ENCODE data around the gene REEP6. TPM values are rescaled to one million over a fixed set of nuclear protein-coding genes. Genes with fewer than 3 reads are reported as not detected.

REEP6 gene
- polyA plus RNA-seq, 3 donors: 0.51 to 1.8 (median 0.81) TPM

DNA sequence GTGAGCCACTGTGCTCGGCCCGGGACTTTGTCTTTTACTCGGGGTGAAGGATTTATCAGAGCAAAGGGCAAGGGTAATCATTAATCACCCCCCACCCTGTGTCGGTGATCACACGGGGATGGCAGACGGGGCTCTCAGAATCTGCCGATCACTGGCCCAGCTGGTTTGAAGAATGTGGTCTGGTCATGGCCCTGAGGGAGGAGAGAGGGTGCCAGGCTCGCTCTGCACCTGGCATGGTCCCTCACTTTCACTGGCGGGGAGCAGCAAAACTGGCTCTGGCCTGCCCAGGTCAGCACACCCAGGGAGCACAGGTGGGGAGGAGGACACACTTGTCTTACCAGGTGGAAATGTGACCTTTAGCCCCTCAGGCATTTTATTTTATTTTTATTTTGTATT lies 10.2 kb downstream of the REEP6 start:
- H3K27me3 ChIP-seq (ENCODE audit: control insufficient read depth in 2 of 2, insufficient read depth in 2 of 2, low read length in 2 of 2): peaks cover 3 to 21% of the 10 kb centered on the region in 2 donors
- H3K27me3 Mint-ChIP-seq (ENCODE audit: low read depth in 3 of 3): peaks cover 30 to 45% (median 43%) of the 10 kb centered on the region in 3 donors
- TF ChIP-seq, protein P1, sequence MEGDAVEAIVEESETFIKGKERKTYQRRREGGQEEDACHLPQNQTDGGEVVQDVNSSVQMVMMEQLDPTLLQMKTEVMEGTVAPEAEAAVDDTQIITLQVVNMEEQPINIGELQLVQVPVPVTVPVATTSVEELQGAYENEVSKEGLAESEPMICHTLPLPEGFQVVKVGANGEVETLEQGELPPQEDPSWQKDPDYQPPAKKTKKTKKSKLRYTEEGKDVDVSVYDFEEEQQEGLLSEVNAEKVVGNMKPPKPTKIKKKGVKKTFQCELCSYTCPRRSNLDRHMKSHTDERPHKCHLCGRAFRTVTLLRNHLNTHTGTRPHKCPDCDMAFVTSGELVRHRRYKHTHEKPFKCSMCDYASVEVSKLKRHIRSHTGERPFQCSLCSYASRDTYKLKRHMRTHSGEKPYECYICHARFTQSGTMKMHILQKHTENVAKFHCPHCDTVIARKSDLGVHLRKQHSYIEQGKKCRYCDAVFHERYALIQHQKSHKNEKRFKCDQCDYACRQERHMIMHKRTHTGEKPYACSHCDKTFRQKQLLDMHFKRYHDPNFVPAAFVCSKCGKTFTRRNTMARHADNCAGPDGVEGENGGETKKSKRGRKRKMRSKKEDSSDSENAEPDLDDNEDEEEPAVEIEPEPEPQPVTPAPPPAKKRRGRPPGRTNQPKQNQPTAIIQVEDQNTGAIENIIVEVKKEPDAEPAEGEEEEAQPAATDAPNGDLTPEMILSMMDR (IDR thresholded peaks at IDR 0.05): no peak
- H3K4me3 Mint-ChIP-seq: no peak overlapping the region
- no peak overlapping the region for H3K4me2 ChIP-seq (replicated peaks; ENCODE audit: extremely low read depth, low read length, poor library complexity, severe bottlenecking)
- intact Hi-C loops (cut with micrococcal nuclease): no loop called here
- no peaks in the 10 kb centered on the region for H3K79me2 ChIP-seq (ENCODE audit: insufficient read depth, low read length)
- no peaks in the 10 kb centered on the region for H3K4me1 ChIP-seq (ENCODE audit: control insufficient read depth in 1 of 2, insufficient read depth in 2 of 2, low read length in 2 of 2)
- H3K36me3 Mint-ChIP-seq: no peaks in the 10 kb centered on the region
- 100% methylated on average over 2 of the region's 9 CpGs for WGBS (ENCODE audit: insufficient coverage)
- peaks cover 0 to 8% of the 10 kb centered on the region in 2 donors for H3K9me3 ChIP-seq (replicated peaks in 1 of 2; ENCODE audit: control insufficient read depth in 1 of 2, insufficient read depth in 1 of 2, low read length in 2 of 2)
- no peak for DNase-seq
- H2AFZ ChIP-seq (ENCODE audit: insufficient read depth, low read depth, low read length, poor library complexity, severe bottlenecking): no peak overlapping the region
- H3K36me3 ChIP-seq (replicated peaks in 1 of 2; ENCODE audit: control insufficient read depth in 1 of 2, insufficient read depth in 2 of 2, low read length in 2 of 2): no peaks in the 10 kb centered on the region
- no peak overlapping the region for H3K9ac ChIP-seq (ENCODE audit: insufficient read depth, low read length, poor library complexity, severe bottlenecking)
- no peak overlapping the region for H3K4me3 ChIP-seq (replicated peaks in 1 of 3; ENCODE audit: low read depth in 2 of 3, low read length in 3 of 3)
- H3K4me1 Mint-ChIP-seq: peaks cover 2% of the 10 kb centered on the region
- H3K27ac ChIP-seq (ENCODE audit: low read depth in 1 of 2, low read length in 2 of 2): no peak overlapping the region
- H4K20me1 ChIP-seq (ENCODE audit: insufficient read depth, low read length): no peaks in the 10 kb centered on the region
- no peak overlapping the region for H3K27ac Mint-ChIP-seq
- peaks cover 1 to 20% (median 10%) of the 10 kb centered on the region in 7 donors for H3K9me3 Mint-ChIP-seq

DNA sequence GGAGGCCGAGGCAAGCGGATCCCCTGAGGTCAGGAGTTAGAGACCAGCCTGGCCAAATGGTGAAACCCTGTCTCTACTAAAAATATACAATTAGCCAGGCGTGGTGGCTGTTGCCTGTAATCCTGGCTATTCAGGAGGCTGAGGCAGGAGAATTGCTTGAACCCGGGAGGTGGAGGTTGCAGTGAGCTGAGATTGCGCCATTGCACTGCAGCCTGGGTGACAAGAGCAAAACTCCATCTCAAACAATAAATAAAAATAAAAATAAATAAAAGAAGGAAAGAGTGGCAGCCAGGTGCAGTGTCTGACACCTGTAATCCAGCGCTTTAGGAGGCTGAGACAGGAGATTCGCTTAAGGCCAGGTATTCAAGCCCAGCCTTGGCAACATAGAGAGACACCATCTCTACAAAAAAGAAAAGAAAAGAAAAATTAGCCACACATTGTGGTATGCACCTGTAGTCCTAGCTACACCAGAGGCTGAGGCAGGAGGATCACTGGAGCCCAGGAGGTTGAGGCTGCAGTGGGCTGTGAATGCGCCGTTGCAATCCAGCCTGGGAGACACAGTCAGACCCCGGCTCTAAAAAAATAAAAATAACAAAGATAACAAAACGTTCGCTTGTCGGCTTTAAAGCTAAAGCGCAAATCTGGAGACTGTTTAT lies 11.6 kb downstream of the REEP6 start:
- Mint-ChIP-seq H3K4me1 (peaks cover 3% of the 10 kb centered on the region), H3K36me3 (no peaks in the 10 kb centered on the region), H3K27ac (peak overlapping the region in 1 of 7 donors; percentile 50), H3K27me3 (ENCODE audit: low read depth in 3 of 3) (peaks cover 28 to 43% (median 39%) of the 10 kb centered on the region in 3 donors), H3K4me3 (peak overlapping the region in 1 of 2 donors; percentile 48), H3K9me3 (peaks cover 6 to 32% (median 18%) of the 10 kb centered on the region in 7 donors)
- Histone ChIP-seq H3K4me3 (replicated peaks in 1 of 3; ENCODE audit: low read depth in 2 of 3, low read length in 3 of 3) (no peak overlapping the region), H4K20me1 (ENCODE audit: insufficient read depth, low read length) (no peaks in the 10 kb centered on the region), H3K79me2 (ENCODE audit: insufficient read depth, low read length) (no peaks in the 10 kb centered on the region), H3K4me2 (replicated peaks; ENCODE audit: extremely low read depth, low read length, poor library complexity, severe bottlenecking) (no peak overlapping the region), H3K4me1 (ENCODE audit: control insufficient read depth in 1 of 2, insufficient read depth in 2 of 2, low read length in 2 of 2) (peaks cover 3% of the 10 kb centered on the region in 2 donors), H3K27ac (ENCODE audit: low read depth in 1 of 2, low read length in 2 of 2) (no peak overlapping the region), H3K9me3 (replicated peaks in 1 of 2; ENCODE audit: control insufficient read depth in 1 of 2, insufficient read depth in 1 of 2, low read length in 2 of 2) (peaks cover 4 to 20% of the 10 kb centered on the region in 2 donors), H3K27me3 (ENCODE audit: control insufficient read depth in 2 of 2, insufficient read depth in 2 of 2, low read length in 2 of 2) (peaks cover 3 to 21% of the 10 kb centered on the region in 2 donors), H2AFZ (ENCODE audit: insufficient read depth, low read depth, low read length, poor library complexity, severe bottlenecking) (no peak overlapping the region), H3K9ac (ENCODE audit: insufficient read depth, low read length, poor library complexity, severe bottlenecking) (no peak overlapping the region), H3K36me3 (replicated peaks in 1 of 2; ENCODE audit: control insufficient read depth in 1 of 2, insufficient read depth in 2 of 2, low read length in 2 of 2) (no peaks in the 10 kb centered on the region)
- 71% methylated on average over 5 of the region's 14 CpGs for WGBS (ENCODE audit: insufficient coverage)
- no peak for DNase-seq
- intact Hi-C loops (cut with micrococcal nuclease): no loop called here
- TF ChIP-seq, protein P1 (IDR thresholded peaks at IDR 0.05): no peak
